GM23338 (cell line): ENCODE measurements around the gene MIA. TPM values are rescaled to one million over a fixed set of nuclear protein-coding genes. Genes with fewer than 3 reads are reported as not detected.
A peak's percentile ranks its signal among the peaks of the same experiment; 100 is the strongest.

Experiments used
- ATAC-seq: fragments of 200-7000 bp; cut with Tn5 transposase; 3 replicates; pipeline ENCODE4 v1.9.1; 2020
- DNase-seq: peaks from one replicate; pipeline ENCODE4 v3.0.0-alpha.2; 2015; ENCODE audit warnings: low spot score
- H2AFZ ChIP-seq: fragments of 200-600 bp; sonication (generic); 2 replicates; pipeline ENCODE4 v1.8.0; 2016; ENCODE audit warnings: antibody characterized with exemption, mild to moderate bottlenecking, moderate library complexity
- H3F3A ChIP-seq: fragments of 200-600 bp; sonication (generic); replicated peaks from 2 replicates; pipeline ENCODE4 v1.8.0; 2017; ENCODE audit warnings: antibody characterized with exemption, mixed run types, low read depth
- H3K27ac ChIP-seq: fragments of 200-600 bp; sonication (generic); 2 replicates; pipeline ENCODE4 v1.6.1; 2016; ENCODE audit warnings: low read depth
- H3K27me3 ChIP-seq: fragments of 200-600 bp; sonication (generic); 2 replicates; pipeline ENCODE4 v1.8.0; 2016; ENCODE audit warnings: mild to moderate bottlenecking, mixed run types, moderate library complexity; ENCODE audit not compliant: insufficient read depth
- H3K36me3 ChIP-seq: fragments of 200-600 bp; sonication (generic); 2 replicates; pipeline ENCODE4 v1.8.0; 2016; ENCODE audit warnings: mild to moderate bottlenecking; ENCODE audit not compliant: insufficient read depth
- H3K4me1 ChIP-seq: fragments of 200-600 bp; sonication (generic); 2 replicates; pipeline ENCODE4 v1.8.0; 2016; ENCODE audit warnings: mild to moderate bottlenecking, moderate library complexity; ENCODE audit not compliant: insufficient read depth
- H3K4me2 ChIP-seq: fragments of 200-600 bp; sonication (generic); 2 replicates; pipeline ENCODE4 v1.7.1; 2017; ENCODE audit warnings: mixed run types
- H3K4me3 ChIP-seq: fragments of 200-600 bp; sonication (generic); 2 replicates; pipeline ENCODE4 v1.6.1; 2016; ENCODE audit warnings: mixed run types
- H3K79me2 ChIP-seq: fragments of 200-600 bp; sonication (generic); replicated peaks from 2 replicates; pipeline ENCODE4 v1.8.0; 2017; ENCODE audit warnings: mild to moderate bottlenecking; ENCODE audit not compliant: insufficient read depth
- H3K9me2 ChIP-seq: fragments of 200-600 bp; sonication (generic); 2 replicates; pipeline ENCODE4 v1.8.0; 2017; ENCODE audit not compliant: insufficient read depth
- H4K20me1 ChIP-seq: fragments of 200-600 bp; sonication (generic); replicated peaks from 2 replicates; pipeline ENCODE4 v1.8.0; 2017; ENCODE audit warnings: mild to moderate bottlenecking; ENCODE audit not compliant: insufficient read depth
- H3K27ac Mint-ChIP-seq: 2 replicates; pipeline ENCODE4 v1.8.0; 2020; ENCODE audit warnings: inconsistent platforms, mild to moderate bottlenecking, moderate library complexity, mixed read lengths
- H3K27me3 Mint-ChIP-seq: 3 replicates; pipeline ENCODE4 v1.8.0; 2022; ENCODE audit warnings: low read depth, mild to moderate bottlenecking, moderate library complexity, mixed read lengths, inconsistent platforms; ENCODE audit not compliant: insufficient read depth, poor library complexity
- H3K36me3 Mint-ChIP-seq: 3 replicates; pipeline ENCODE4 v1.8.0; 2021; ENCODE audit warnings: low read depth, mild to moderate bottlenecking, inconsistent platforms, moderate library complexity, mixed read lengths
- H3K4me1 Mint-ChIP-seq: 3 replicates; pipeline ENCODE4 v1.8.0; 2020; ENCODE audit warnings: mild to moderate bottlenecking, inconsistent platforms, mixed read lengths
- H3K4me3 Mint-ChIP-seq: 3 replicates; pipeline ENCODE4 v1.8.0; 2021; ENCODE audit warnings: moderate library complexity, mild to moderate bottlenecking, inconsistent platforms, mixed read lengths
- H3K9me3 Mint-ChIP-seq: 3 replicates; pipeline ENCODE4 v1.8.0; 2020; ENCODE audit warnings: moderate library complexity, mild to moderate bottlenecking, inconsistent platforms, mixed read lengths
- CTCF ChIP-seq, 2 experiments: fragments of 200-600 bp in 1 of 2; sonication (generic) in 1 of 2; conservative IDR thresholded peaks; 2 replicates each; pipeline versions ENCODE4 v1.5.1 to v1.6.1; 2016 to 2017; ENCODE audit warnings: antibody characterized with exemption in 2 of 2, low read depth in 2 of 2, mild to moderate bottlenecking in 2 of 2, moderate library complexity in 1 of 2
- EZH2phosphoT487 ChIP-seq: fragments of 200-600 bp; sonication (generic); IDR thresholded peaks from one replicate; pipeline ENCODE4 v1.8.1; 2018; ENCODE audit warnings: antibody characterized with exemption; ENCODE audit not compliant: unreplicated experiment
- JUNB ChIP-seq: IDR thresholded peaks from one replicate; pipeline ENCODE4 v1.6.1; 2016; ENCODE audit warnings: antibody characterized with exemption; ENCODE audit not compliant: unreplicated experiment
- POLR2AphosphoS5 ChIP-seq: IDR thresholded peaks from 2 replicates; pipeline ENCODE4 v1.6.1; 2016; ENCODE audit warnings: antibody characterized with exemption, low read depth
- ZNF114 ChIP-seq: fragments of 250-450 bp; sonication (Bioruptor Pico); IDR thresholded peaks from 2 replicates; pipeline ENCODE4 v1.5.0; 2020; ENCODE audit warnings: mild to moderate bottlenecking, moderate library complexity
- ZNF331 ChIP-seq: fragments of 250-450 bp; sonication (Bioruptor Pico); IDR thresholded peaks from 2 replicates; pipeline ENCODE4 v1.5.0; 2020; ENCODE audit warnings: low read depth, mild to moderate bottlenecking, moderate library complexity
- polyA plus RNA-seq: library from polyadenylated mRNA; unstranded; fragments of >200 nt; fragmentation: Nextera tagmentation; extraction: Ambion mirVana; gene quantifications from 2 replicates; pipeline ENCODE4 v1.2.1, GENCODE V29; 2016
- total RNA-seq: library from RNA; depleted of rRNA; stranded (reverse); fragments of >200 nt; shearing (Covaris generic); gene quantifications from 2 replicates; pipeline ENCODE4 v1.2.3, GENCODE V29; 2014
- TF ChIP-seq, protein P1 (sequence below): IDR thresholded peaks from one replicate; pipeline ENCODE4 v1.6.1; 2018; ENCODE audit warnings: antibody characterized with exemption; ENCODE audit not compliant: unreplicated experiment

MIA gene
- total and polyA plus RNA-seq, 2 experiments from 2014 or later = not detected

GRCh38 chr19:40802300-40803169 lies 27.2 kb downstream of the MIA start:
- Mint-ChIP-seq H3K9me3 (no peaks in the 10 kb centered on the region), H3K27me3 (peaks cover 53% of the 10 kb centered on the region), H3K4me3 (peak overlapping the region; percentile 56), H3K36me3 (peaks cover 53% of the 10 kb centered on the region), H3K4me1 (peaks cover 66% of the 10 kb centered on the region), H3K27ac (peak overlapping the region; percentile 88; the same call in 1 of the 2 replicates)
- Histone ChIP-seq H3K9me2 (no peaks in the 10 kb centered on the region), H4K20me1 (peaks cover 55% of the 10 kb centered on the region), H2AFZ (no peak overlapping the region), H3K4me3 (peak overlapping the region; percentile 35), H3K4me2 (peak overlapping the region; percentile 71; the same call in 1 of the 2 replicates), H3K27ac (0 out of 2 replicates have a peak overlapping the region, but pooled peaks have one; percentile 64), H3K4me1 (peaks cover 61% of the 10 kb centered on the region), H3K36me3 (peaks cover 8% of the 10 kb centered on the region; the same call in 1 of the 2 replicates), H3F3A (peaks cover 35% of the 10 kb centered on the region), H3K27me3 (no peaks in the 10 kb centered on the region), H3K79me2 (peaks cover 74% of the 10 kb centered on the region)
- no peak for TF ChIP-seq CTCF (conservative IDR thresholded peaks at IDR 0.05; ENCODE audit: low read depth in 2 of 2)
- ATAC-seq = no peak
- DNase-seq = no peak

DNA sequence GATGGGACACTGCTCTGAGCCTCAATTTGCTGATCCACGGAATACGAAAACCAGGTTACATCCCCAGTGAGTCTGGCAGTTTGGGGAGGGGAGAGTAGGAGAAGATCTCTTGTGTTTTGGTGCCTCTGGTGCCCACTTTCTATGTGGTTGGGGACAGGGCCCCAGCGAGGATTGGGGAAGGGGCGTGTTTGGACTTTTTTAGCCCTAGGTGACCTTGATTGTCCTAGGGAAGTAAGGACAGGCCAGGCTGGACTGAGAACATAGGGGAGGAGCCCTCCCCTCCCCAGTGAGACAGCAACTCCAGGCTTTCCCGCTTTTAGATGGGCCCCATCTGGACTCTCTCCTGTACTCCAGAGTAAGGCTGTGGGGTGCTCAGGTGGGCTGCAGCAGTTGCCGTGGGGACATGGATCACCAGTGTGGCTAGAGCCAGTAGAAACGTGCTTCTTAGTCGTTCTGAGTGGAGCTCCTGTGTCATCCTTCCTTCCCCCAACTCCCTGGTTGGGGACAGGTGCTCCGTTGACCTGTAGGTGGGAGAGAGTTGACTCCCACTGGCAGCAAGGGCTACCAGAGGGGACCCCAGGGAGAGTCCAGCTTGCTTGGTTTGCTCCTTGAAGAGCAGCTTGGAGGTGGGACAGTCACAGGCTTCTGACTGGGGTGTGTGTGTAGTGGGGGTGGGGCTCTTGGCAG lies 28.0 kb downstream of the MIA start:
- peaks cover 61% of the 10 kb centered on the region for H3K36me3 Mint-ChIP-seq
- peak overlapping the region; percentile 56 for H3K4me3 Mint-ChIP-seq
- H3K4me1 ChIP-seq = peaks cover 63% of the 10 kb centered on the region
- TF ChIP-seq, protein P1, sequence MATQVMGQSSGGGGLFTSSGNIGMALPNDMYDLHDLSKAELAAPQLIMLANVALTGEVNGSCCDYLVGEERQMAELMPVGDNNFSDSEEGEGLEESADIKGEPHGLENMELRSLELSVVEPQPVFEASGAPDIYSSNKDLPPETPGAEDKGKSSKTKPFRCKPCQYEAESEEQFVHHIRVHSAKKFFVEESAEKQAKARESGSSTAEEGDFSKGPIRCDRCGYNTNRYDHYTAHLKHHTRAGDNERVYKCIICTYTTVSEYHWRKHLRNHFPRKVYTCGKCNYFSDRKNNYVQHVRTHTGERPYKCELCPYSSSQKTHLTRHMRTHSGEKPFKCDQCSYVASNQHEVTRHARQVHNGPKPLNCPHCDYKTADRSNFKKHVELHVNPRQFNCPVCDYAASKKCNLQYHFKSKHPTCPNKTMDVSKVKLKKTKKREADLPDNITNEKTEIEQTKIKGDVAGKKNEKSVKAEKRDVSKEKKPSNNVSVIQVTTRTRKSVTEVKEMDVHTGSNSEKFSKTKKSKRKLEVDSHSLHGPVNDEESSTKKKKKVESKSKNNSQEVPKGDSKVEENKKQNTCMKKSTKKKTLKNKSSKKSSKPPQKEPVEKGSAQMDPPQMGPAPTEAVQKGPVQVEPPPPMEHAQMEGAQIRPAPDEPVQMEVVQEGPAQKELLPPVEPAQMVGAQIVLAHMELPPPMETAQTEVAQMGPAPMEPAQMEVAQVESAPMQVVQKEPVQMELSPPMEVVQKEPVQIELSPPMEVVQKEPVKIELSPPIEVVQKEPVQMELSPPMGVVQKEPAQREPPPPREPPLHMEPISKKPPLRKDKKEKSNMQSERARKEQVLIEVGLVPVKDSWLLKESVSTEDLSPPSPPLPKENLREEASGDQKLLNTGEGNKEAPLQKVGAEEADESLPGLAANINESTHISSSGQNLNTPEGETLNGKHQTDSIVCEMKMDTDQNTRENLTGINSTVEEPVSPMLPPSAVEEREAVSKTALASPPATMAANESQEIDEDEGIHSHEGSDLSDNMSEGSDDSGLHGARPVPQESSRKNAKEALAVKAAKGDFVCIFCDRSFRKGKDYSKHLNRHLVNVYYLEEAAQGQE = no peak
- TF ChIP-seq ZNF331 (CRISPR knock-in tag) (no peak), JUNB (no peak), ZNF114 (CRISPR knock-in tag) (no peak), POLR2AphosphoS5 (no peak), CTCF (conservative IDR thresholded peaks at IDR 0.05; ENCODE audit: low read depth in 2 of 2) (no peak), EZH2phosphoT487 (no peak)

More for the DNA sequence above, 28.0 kb downstream of the MIA start:
- no peaks in the 10 kb centered on the region for H3K9me2 ChIP-seq
- no peak for DNase-seq
- no peaks in the 10 kb centered on the region for H3K27me3 ChIP-seq
- H3K79me2 ChIP-seq = peaks cover 80% of the 10 kb centered on the region
- peak overlapping the region; percentile 64; the same call in 1 of the 2 replicates for H3K27ac ChIP-seq
- peaks cover 52% of the 10 kb centered on the region for H3K27me3 Mint-ChIP-seq
- peaks cover 8% of the 10 kb centered on the region; the same call in 1 of the 2 replicates for H3K36me3 ChIP-seq
- H3K27ac Mint-ChIP-seq = peak overlapping the region; percentile 88; the same call in 1 of the 2 replicates
- no peak for ATAC-seq
- peaks cover 62% of the 10 kb centered on the region for H4K20me1 ChIP-seq
- H3K9me3 Mint-ChIP-seq = no peaks in the 10 kb centered on the region
- H3K4me1 Mint-ChIP-seq = peaks cover 69% of the 10 kb centered on the region
- H3K4me3 ChIP-seq = peak overlapping the region; percentile 35
- H3K4me2 ChIP-seq = peak overlapping the region; percentile 71
- no peak overlapping the region for H2AFZ ChIP-seq
- H3F3A ChIP-seq = peaks cover 36% of the 10 kb centered on the region
